HuH-7.5 (cell line): Measurements from ENCODE around the gene ARHGAP25.
"Not testable (repeated sequence)": the region's sequence is repeated elsewhere in the genome, so short reads cannot be mapped to it uniquely, and the experiment has no call there.

Experiments used
- DNase-seq: peaks from one replicate; pipeline ENCODE4 v3.0.0; 2011; ENCODE audit warnings: low spot score

Gene ARHGAP25

DNA sequence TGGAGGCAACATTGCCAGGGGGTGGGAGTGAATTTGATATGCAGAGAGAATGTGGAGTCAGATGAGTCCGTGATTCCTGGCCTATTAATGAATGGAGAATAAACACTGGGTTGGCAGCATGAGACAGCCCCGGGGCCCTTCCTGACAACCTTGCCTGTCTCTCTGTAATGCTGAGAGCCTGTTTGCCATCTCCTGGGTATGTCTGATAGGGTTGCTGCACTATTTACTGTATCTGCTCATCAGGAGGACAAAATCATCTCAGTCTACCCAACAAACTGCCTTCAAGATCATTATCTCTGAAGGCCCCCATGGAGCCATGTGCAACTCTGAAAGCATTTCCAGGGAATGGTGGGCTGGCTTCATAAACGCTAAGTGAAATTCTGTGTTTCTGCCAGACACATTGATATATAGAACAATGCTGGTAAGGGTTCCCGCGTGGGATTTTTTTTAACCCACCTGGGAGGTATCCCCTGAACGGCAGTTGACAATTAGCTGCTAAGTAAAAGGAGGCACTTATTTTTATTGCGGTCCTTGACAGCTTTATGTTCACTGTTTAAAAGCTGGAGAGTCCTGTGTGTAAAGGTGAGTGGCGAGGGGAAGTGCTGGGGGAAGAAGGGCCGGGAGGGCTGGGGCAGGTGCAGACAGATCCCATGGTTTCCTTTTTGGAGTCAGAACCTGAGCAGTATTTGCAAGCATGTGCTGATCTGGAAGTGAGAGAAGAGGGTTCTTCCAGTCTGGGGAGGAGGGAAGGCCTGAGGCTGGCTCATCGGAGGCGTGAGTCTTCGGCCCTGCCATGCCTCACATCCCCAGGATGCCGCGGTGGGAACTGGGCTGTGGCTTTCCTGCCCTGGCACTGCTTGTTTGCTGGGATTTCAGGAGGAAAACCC lies 64.8 kb downstream of the ARHGAP25 start:
- no peak for DNase-seq

DNA sequence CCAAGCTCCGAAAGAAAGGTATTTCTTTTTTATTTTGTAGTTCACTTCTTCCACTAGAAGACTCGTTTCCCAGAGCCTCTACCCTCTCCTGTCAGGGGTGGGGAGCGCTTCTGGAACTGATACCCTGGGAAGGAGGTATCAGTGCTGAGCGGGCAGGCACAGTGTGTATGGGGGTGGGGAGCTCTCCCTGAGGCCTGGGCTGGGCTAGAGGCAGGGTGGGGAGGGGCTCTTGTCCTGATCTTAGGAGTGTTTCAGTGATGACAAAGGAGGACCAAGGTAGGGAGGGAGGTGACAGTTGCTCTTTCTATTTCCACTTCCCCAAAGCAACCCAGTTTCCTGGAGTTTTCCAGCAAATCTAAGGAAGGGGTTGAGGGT lies 65.4 kb downstream of the ARHGAP25 start:
- no peak for DNase-seq

DNA sequence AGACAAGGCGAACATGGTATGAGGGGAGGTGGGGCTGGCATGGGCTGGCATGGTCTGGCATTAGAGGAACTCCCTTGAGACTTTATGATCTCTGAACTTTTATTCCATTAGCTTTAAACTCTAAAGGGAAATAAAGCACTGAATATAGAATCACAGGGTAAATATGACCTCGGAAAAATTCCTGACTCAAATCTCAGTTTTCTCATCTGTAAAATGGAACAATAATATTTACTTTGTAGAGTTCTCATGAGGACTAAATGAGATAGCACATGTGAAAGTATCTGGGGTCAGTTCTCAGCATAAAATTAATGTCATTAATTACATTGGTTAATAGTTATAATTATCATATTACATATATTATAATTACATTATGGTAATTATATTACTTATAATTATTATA lies 65.9 kb downstream of the ARHGAP25 start:
- DNase-seq, result no peak

DNA sequence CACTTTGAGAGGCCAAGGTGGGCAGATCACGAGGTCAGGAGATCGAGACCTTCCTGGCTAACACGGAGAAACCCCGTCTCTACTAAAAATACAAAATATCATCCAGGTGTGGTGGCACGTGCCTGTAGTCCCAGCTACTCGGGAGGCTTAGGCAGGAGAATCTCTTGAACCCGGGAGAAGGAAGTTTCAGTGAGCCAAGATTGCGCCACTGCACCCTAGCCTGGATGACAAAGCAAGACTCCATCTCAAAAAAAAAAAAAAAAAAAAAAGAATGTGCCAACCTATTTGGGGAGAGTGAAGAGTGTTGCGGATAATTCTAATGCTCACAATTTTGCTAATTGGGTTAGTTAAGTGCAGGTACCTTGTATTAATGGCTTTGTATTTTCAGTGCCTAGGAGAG lies 67.5 kb downstream of the ARHGAP25 start:
- not testable (repeated sequence) for DNase-seq

DNA sequence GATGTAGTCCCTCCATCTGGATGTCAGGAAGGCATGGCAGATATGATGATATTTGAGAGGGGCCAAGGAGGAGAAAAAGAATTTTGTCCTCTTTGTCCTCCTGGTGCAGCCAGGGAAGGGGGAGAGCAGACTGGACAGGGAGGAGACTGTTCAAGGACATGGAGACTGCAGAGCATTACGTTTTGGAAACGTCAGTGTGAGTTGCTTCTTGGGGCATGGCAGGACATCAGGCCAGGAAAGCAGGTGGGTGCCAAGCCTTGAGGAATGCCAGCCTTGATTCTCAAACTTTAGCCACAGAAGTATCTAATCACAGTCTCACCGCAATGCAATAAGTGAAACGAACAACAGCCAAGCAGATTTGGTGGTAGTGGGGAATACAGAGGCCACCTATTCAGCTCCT lies 70.4 kb downstream of the ARHGAP25 start:
- DNase-seq, result no peak

DNA sequence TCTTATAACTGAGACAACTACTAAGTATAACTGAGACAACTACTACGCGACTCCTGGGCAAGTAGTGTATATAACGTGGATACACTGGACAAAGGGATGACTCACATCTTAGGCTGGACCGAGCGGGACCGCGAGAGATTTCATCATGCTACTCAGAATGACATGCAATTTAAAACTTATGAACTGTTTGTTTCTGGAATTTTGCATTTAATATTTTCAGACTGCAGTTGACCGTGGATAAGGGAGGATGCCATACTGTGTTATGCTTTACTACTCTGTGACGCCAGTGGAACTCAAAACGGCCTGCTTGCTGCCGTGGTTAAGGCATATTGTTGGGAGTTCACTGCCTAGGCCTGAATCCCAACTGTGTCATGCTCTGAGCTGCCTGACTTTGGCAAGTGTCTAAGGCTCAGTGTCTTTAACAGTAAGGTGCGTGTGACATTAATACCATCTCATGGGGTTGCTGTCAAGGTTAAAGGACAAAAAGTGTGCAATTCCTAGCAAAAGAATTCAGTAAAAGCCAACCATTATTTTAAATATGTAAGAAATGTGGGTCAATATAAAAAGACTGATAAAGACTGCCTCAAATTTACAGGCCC lies 72.0 kb downstream of the ARHGAP25 start:
- DNase-seq, result no peak

DNA sequence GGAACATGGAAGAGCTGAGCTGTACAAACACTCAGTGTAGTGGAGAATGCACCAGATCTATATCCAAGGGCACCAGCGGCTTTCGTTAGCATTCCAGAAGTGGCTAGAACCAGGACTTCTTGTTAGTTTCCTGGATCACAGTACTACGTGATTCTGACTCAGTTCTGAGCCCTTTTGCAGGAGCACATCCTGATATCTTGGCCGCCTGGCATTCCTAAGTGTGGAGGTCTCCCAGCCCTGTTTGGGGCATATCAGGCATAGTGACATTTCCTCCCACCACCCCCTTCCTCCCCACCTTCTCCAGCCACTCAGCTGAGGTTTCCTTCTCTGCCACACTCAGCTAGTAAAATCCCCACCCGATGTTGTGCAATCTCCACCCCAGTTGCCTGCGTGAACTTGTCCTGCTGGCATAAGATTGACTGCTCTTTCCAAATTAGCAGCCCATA lies 73.2 kb downstream of the ARHGAP25 start:
- DNase-seq, result no peak

DNA sequence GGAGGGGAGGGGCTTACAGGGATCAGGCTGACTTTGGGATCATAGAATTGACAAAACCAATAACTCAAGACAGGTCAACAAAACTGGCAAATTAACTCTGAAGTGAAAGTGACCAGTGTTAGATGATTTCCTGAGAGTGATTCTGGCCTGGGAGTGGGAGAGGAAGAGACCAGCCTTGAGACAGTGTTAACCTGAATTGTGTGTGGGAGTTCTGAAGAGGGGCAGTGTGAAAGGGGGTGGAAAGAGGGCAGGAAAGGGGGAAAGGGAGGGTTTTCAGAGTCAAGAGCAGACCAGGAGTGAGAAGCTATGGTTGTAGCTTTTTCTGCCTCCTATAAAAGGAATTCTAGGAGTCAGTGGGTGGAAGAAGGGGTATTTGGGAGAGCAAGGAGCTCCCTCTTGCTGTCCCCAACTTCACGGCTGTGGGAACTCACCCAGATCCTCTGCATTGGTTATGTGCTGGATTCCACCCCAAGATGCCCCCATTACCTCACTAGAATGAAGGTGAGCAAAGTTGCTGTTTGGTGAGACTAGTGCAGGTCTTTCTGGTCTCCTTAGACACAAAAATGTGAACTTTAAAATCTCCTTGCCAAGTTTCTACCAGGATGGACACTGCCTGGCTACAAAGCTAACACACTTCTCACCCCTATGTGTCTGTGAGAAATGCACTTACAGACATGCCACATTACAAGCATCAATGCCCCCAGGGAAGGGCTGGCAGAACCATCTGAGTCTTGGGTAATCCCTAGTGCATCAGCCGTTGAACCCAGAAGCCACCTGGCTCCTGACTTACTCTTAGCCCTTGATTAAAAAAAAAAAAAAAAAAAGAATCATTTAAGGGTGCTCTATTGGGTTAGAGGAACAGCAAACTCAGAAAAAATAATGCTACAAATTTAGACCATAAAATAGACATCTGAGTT lies 75.0 kb downstream of the ARHGAP25 start:
- no peak for DNase-seq

DNA sequence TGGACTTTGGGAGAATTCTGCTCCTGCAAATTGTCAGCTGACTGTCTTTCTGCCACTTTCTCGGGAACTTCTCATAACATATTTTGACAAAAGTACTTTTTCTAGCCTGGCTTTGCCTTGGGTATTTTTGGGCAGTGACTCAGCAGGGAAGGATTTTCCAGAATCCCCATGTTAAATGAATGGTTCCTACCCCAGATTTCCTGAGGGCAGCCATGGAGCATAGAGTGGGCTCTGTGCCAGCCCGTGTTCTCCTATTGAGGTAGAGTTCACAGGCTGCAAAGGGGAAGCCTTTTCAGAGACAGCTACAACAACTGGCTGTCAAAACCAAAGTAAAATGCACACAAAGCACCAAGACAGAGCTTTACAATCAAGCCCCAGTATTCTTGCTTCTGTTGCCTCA lies 76.8 kb downstream of the ARHGAP25 start:
- no peak for DNase-seq

DNA sequence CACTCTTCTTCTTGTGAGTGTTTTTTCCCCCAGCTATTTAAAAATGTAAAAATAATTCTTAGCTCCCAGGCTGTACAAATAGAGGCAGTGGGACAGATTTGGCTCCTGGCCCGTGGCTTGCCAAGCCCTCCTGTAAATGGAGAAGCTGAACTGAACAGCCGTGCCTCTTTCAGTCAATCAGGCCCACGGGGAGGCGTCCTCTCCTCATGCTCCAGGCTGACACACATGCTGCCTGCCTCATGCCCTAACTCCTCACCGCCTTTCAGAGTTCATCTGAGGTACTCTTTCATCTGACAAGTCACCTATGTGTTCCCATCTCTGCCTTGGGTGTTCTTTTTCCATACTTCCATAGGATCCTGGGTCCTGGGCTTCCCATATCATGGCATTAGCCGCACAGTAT lies 77.6 kb downstream of the ARHGAP25 start:
- no peak for DNase-seq

DNA sequence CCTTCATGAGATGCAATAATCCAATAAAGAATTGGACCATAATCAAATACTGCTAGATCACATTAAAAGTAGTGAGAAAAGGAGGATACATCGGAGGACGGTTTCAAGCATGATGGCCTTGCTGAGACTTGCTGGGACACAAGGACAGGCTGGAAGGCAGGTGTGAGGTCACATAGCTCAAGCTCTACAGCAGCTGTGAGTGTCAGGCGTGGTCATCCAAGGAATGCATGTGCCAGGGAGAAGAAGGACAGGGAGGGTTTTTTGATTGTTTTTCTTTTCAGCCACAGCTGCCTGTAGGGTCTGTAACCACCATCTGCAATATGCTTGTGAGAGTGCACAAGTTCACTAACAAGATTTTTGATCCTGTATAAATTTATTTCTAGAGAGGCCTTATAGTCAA lies 79.0 kb downstream of the ARHGAP25 start:
- DNase-seq, result no peak

DNA sequence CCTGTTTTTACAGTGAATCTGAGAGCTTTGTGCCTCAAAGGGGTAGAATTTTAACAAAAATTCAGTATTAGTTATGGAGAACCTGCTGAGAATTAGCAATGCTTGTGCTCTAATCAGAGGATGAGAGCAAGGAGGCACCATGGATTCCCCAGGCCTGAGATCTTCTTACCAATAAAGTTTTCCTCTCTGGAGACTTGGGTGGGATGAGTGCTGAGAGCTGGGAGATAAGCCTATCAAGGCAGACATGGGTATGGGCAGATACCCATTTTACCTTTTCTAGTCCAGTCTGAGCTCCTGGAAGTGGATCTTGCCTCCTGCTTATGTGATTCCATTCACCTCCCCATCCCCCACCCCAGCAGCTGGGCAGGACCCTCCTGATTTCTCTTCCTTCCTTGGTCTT lies 82.7 kb downstream of the ARHGAP25 start:
- DNase-seq, result no peak

DNA sequence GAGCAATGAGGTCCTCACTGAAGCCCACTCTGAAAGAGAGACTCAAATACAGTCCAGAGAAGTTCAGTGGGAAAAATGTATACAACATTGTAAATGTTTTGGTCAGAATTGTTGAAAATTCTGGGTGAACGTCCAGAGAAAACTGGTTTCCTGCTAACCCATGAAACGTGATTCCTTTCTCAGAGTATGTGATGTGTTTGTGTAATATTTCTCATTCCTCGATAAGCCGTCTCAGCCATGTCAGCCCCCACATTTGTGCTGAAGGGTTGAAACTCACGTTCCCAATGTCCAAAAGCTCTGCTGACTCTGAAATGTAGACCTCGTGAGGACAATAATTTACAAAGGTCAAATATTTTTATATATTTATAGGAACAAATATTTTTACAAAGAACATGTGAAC lies 84.9 kb downstream of the ARHGAP25 start:
- no peak for DNase-seq

DNA sequence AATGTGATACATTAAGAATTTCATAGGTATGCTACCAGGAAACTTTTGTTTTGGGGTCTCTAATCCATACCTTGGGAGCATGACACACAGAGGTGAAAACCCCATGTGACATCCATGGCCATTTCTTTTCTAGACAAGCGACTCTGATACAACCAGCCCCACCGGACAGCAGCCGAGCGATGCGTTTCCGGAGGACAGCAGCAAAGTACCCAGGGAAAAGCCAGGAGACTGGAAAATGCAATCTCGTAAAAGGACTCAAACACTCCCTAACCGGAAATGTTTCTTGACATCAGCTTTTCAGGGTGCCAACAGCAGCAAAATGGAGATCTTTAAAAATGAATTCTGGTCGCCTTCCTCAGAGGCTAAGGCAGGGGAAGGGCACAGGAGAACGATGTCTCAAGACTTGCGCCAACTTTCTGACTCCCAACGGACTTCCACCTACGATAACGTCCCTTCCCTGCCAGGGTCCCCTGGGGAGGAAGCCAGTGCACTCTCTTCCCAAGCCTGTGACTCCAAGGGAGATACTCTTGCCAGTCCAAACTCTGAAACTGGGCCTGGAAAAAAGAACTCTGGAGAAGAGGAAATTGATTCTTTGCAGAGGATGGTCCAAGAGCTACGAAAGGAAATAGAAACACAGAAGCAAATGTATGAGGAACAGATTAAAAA lies 87.7 kb downstream of the ARHGAP25 start:
- no peak for DNase-seq

DNA sequence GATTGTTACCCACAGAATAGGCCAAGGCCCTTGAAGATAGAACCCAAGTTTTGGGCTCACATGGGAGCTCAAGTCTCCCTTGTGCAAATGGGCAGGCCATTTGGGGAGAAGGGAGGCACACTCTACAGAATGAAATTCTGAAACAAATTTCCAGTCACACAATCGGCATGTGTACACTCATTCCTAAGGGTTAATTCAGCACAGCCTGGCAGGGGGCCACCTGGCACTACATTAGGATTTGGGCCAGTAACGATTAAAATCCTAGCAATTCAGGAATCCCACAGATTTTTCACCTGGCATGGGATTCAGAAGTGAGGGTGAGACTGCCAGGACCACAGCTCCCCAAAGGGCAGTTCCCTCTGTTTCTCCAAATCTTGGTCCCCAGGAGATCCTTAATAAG lies 90.2 kb downstream of the ARHGAP25 start:
- DNase-seq, result no peak

DNA sequence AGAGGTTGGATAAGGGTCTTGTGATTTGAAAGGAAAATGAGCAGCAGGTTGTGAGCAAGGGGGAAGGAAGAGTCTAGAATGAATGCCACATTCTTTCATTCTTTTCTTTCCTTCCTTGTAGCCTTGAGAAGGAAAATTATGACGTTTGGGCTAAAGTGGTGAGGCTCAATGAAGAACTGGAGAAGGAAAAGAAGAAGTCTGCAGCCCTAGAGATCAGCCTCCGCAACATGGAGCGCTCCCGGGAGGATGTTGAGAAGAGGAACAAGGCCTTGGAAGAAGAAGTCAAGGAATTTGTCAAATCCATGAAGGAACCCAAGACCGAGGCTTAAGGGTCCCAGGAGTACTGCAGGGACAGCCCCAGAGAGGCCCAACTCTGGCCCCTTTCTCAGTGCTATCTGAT lies 91.3 kb downstream of the ARHGAP25 start:
- no peak for DNase-seq

DNA sequence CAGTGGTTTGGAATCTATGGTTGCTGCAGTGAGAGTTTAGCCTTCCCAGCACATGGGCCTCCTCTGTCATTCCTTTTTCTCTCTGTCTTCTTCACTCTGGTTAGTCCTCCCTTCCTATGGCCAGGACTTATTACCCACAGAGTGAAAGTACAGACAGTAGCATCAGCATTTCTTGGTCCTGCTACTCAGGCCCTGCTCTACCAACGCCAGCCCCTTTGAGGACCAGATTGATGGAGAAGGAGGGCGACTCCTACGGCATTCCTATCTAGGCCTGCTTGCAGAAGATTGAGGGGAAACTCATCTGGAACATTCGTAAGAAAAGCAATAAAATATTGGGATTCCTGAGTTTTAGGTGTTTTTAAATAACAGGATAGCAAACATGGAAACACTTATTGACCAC lies 93.1 kb downstream of the ARHGAP25 start:
- no peak for DNase-seq

DNA sequence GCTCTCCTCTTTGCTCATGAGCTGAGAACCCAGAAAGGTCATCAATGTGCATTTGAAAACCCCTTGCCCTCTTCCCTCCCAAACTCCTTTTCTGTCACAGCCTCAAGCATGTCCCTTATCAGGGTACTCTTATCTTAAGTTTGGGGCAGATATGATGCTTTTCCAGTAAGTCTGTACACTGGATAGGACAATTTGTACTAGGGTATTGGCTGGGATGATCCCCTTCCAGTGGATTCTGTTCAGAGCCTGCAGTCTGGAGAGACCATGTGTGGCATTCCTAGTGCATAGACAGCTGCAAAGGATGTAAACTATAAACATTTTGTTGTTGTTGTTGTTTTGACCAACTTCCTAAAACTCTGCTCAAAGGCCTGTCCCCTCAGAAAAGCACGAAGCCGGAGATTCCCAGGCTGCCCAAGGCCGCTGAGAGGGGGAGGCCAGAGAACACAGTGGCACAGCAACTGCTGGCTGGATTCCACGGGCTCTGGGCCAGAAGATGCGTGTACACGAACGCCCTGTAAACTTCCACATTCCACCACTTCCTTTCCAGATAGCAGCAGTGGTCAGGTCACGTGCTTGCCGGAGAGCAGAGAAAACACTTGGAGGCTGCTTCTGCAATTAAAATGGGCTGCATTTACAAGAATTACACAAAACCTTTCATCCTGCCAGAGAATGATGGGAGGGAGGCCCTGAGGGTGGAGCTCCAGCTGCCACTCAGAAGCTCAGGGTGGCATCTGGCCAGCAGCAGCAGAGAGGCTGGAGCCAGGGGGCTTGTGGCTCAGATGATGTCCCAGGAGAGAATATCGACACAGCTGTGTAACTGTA lies 94.5 kb downstream of the ARHGAP25 start:
- peak; percentile 27 for DNase-seq

DNA sequence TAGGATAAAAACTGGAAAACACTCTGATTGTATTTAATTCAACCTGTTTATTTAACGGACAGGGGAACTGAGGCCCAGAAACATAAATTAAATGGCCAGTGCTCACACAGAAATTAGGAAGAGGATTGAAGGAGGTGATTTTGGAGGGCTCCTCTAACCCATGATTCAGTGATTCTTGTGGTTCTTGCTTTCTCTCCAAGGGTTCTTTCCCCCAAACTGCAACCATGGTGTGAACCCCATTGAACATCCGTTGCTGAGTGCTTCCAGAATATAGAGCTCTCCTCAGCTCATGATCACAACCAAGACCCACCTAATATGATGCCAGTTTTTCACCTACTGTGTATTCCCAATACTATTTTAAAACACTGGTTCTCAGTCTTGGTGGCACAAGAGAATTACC lies 95.1 kb downstream of the ARHGAP25 start:
- DNase-seq, result no peak

DNA sequence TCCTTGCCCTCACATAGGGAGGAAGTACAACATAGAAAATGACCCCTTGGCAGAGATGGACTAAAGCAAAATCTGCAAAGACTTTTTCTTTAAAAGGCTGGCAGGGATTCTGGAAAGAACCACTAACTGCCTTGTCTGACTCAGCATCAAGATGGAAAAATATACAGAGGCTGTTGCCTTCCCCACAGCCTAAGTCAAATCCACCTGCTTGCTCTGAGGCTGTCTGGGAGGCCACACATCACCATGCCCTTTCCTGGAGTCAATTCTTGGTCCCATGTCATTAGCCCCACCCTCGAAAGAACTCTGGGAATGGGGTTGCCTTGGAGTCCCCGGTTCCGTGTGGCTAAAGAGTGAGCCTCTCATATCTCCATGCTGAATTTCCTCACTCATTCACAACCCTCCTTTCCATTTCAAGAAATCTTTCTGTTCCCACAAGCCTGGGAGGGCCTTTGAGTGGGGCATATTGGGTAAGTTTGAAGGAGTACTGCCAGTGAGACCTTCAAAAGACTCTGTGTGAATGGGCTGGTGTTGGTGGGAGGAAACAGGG lies 97.1 kb downstream of the ARHGAP25 start:
- DNase-seq, result no peak
